H9 (cell line): ENCODE results near the gene GAK. TPM values are rescaled to one million over a fixed set of nuclear protein-coding genes. Genes with fewer than 3 reads are reported as not detected.

Source experiments
- DNase-seq: peaks from one replicate; pipeline ENCODE4 v3.0.0-alpha.2; 2017
- H2AFZ ChIP-seq: one replicate; pipeline ENCODE4 v1.6.1; 2013; ENCODE audit warnings: mild to moderate bottlenecking, low read length, control low read depth, moderate library complexity
- H2AK5ac ChIP-seq: 2 replicates; pipeline ENCODE4 v1.6.1; 2013; ENCODE audit warnings: low read length, control low read depth, mixed read lengths; ENCODE audit not compliant: insufficient read length
- H2BK120ac ChIP-seq: one replicate; pipeline ENCODE4 v1.6.1; 2013; ENCODE audit warnings: low read depth, mild to moderate bottlenecking, low read length, control low read depth, inconsistent platforms; ENCODE audit not compliant: poor library complexity, severe bottlenecking
- H2BK12ac ChIP-seq: 2 replicates; pipeline ENCODE4 v1.6.1; 2013; ENCODE audit warnings: low read length, control low read depth, mixed read lengths, low read depth; ENCODE audit not compliant: insufficient read length
- H2BK15ac ChIP-seq: 2 replicates; pipeline ENCODE4 v1.6.1; 2013; ENCODE audit warnings: low read depth, low read length, control low read depth
- H2BK20ac ChIP-seq: one replicate; pipeline ENCODE4 v1.6.1; 2013; ENCODE audit warnings: low read depth, mild to moderate bottlenecking, low read length, control low read depth, inconsistent platforms; ENCODE audit not compliant: poor library complexity, severe bottlenecking
- H2BK5ac ChIP-seq: 2 replicates; pipeline ENCODE4 v1.6.1; 2013; ENCODE audit warnings: low read length, control low read depth, mixed read lengths; ENCODE audit not compliant: insufficient read length
- H3K14ac ChIP-seq: 2 replicates; pipeline ENCODE4 v1.6.1; 2013; ENCODE audit warnings: low read length, control low read depth; ENCODE audit not compliant: insufficient read depth
- H3K18ac ChIP-seq: 2 replicates; pipeline ENCODE4 v1.6.1; 2013; ENCODE audit warnings: low read depth, mild to moderate bottlenecking, mixed read lengths, low read length, control low read depth; ENCODE audit not compliant: insufficient read length
- H3K23ac ChIP-seq: 2 replicates; pipeline ENCODE4 v1.6.1; 2013; ENCODE audit warnings: low read length, control low read depth, mixed read lengths, low read depth; ENCODE audit not compliant: insufficient read length
- H3K23me2 ChIP-seq: 2 replicates; pipeline ENCODE4 v1.6.1; 2013; ENCODE audit warnings: low read depth, mild to moderate bottlenecking, mixed read lengths, low read length, control low read depth; ENCODE audit not compliant: insufficient read length, poor library complexity, severe bottlenecking
- H3K27ac ChIP-seq: 2 replicates; pipeline ENCODE4 v1.5.1; 2013; ENCODE audit warnings: low read length, control low read depth, mixed read lengths, low read depth; ENCODE audit not compliant: insufficient read length
- H3K27me3 ChIP-seq: 2 replicates; pipeline ENCODE4 v1.6.1; 2013; ENCODE audit warnings: low read length, control low read depth, inconsistent platforms; ENCODE audit not compliant: insufficient read depth
- H3K4ac ChIP-seq: 2 replicates; pipeline ENCODE4 v1.6.1; 2013; ENCODE audit warnings: low read depth, mild to moderate bottlenecking, control low read depth, inconsistent platforms, low read length, moderate library complexity
- H3K4me1 ChIP-seq: 2 replicates; pipeline ENCODE4 v1.6.1; 2013; ENCODE audit warnings: low read length, control low read depth, inconsistent platforms; ENCODE audit not compliant: insufficient read depth
- H3K4me2 ChIP-seq: 2 replicates; pipeline ENCODE4 v1.6.1; 2013; ENCODE audit warnings: low read length, control low read depth, mixed read lengths; ENCODE audit not compliant: insufficient read length, insufficient read depth
- H3K56ac ChIP-seq: 2 replicates; pipeline ENCODE4 v1.6.1; 2013; ENCODE audit warnings: low read depth, mild to moderate bottlenecking, mixed read lengths, low read length, control low read depth; ENCODE audit not compliant: insufficient read length
- H3K79me1 ChIP-seq: 2 replicates; pipeline ENCODE4 v1.6.1; 2013; ENCODE audit warnings: low read depth, mild to moderate bottlenecking, moderate library complexity, low read length, control low read depth, inconsistent platforms; ENCODE audit not compliant: insufficient read depth, poor library complexity, severe bottlenecking
- H3K79me2 ChIP-seq: 2 replicates; pipeline ENCODE4 v1.6.1; 2013; ENCODE audit warnings: low read length, control low read depth, inconsistent platforms; ENCODE audit not compliant: insufficient read depth
- H3K9ac ChIP-seq: 2 replicates; pipeline ENCODE4 v1.6.1; 2013; ENCODE audit warnings: low read length, control low read depth, mixed read lengths; ENCODE audit not compliant: insufficient read length; ENCODE audit errors: extremely low read depth
- H3K9me3 ChIP-seq: one replicate; pipeline ENCODE4 v1.6.1; 2013; ENCODE audit warnings: low read depth, low read length, inconsistent platforms; ENCODE audit not compliant: control insufficient read depth
- H3T11ph ChIP-seq: one replicate; pipeline ENCODE4 v1.6.1; 2013; ENCODE audit warnings: mild to moderate bottlenecking, low read length, control low read depth, inconsistent platforms
- H4K20me1 ChIP-seq: one replicate; pipeline ENCODE4 v1.6.1; 2013; ENCODE audit not compliant: control insufficient read depth, insufficient read length, insufficient read depth
- H4K5ac ChIP-seq: 2 replicates; pipeline ENCODE4 v1.6.1; 2013; ENCODE audit warnings: low read depth, mild to moderate bottlenecking, mixed read lengths, low read length, control low read depth; ENCODE audit not compliant: insufficient read length
- H4K8ac ChIP-seq: replicated peaks from 2 replicates; pipeline ENCODE4 v1.6.1; 2013; ENCODE audit warnings: low read length, control low read depth, mixed read lengths, low read depth; ENCODE audit not compliant: insufficient read length
- H4K91ac ChIP-seq: 2 replicates; pipeline ENCODE4 v1.6.1; 2013; ENCODE audit warnings: low read depth, mild to moderate bottlenecking, moderate library complexity, mixed read lengths, low read length, control low read depth; ENCODE audit not compliant: insufficient read length
- H3K27ac Mint-ChIP-seq, 3 experiments: 2 replicates in 2 of 3; 3 replicates in 1 of 3; pipeline ENCODE4 v1.8.0; 2020 to 2021; ENCODE audit warnings: mixed read lengths in 3 of 3, mild to moderate bottlenecking in 1 of 3, moderate library complexity in 1 of 3
- H3K27me3 Mint-ChIP-seq: 2 replicates; pipeline ENCODE4 v1.8.0; 2021; ENCODE audit warnings: low read depth, mild to moderate bottlenecking, moderate library complexity, mixed read lengths
- H3K36me3 Mint-ChIP-seq, 3 experiments: 2 replicates in 2 of 3; 3 replicates in 1 of 3; pipeline ENCODE4 v1.8.0; 2020 to 2021; ENCODE audit warnings: low read depth in 3 of 3, mixed read lengths in 3 of 3; ENCODE audit not compliant: insufficient read depth in 1 of 3
- H3K4me1 Mint-ChIP-seq, 2 experiments: 2 replicates each; pipeline ENCODE4 v1.8.0; 2020; ENCODE audit warnings: mixed read lengths in 2 of 2
- H3K4me3 Mint-ChIP-seq, 2 experiments: 2 replicates in 1 of 2; 3 replicates in 1 of 2; pipeline ENCODE4 v1.8.0; 2020 to 2021; ENCODE audit warnings: mild to moderate bottlenecking in 2 of 2, mixed read lengths in 2 of 2, moderate library complexity in 1 of 2
- H3K9me3 Mint-ChIP-seq, 2 experiments: 2 replicates in 1 of 2; 3 replicates in 1 of 2; pipeline ENCODE4 v1.8.0; 2020; ENCODE audit warnings: mild to moderate bottlenecking in 2 of 2, mixed read lengths in 2 of 2, moderate library complexity in 1 of 2
- WGBS: extraction: QIAGEN DNeasy Blood & Tissue Kit; methylation state at CpG from one replicate; pipeline ENCODE4 v1.1.7; 2013; ENCODE audit warnings: missing lambda C conversion rate, low lambda C conversion rate, mixed read lengths; ENCODE audit not compliant: insufficient read length; ENCODE audit errors: extremely low coverage; 5-methylcytosine and 5-hydroxymethylcytosine counted together
- total RNA-seq: library from RNA; stranded (reverse); gene quantifications from 2 replicates; pipeline ENCODE4 v1.2.1, GENCODE V29; 2021
- TF ChIP-seq, protein P1 (sequence below): fragments of 200-600 bp; sonication (generic); conservative IDR thresholded peaks from 3 replicates; pipeline ENCODE4 v1.8.0; 2021; ENCODE audit warnings: antibody characterized with exemption, mild to moderate bottlenecking

The GAK gene
- total RNA-seq, 1 experiment from 2014 or later = 80.7 TPM

- H3K18ac ChIP-seq = no peak overlapping the region
- Mint-ChIP-seq H3K27me3 (peaks cover 92% of the 10 kb centered on the region), H3K4me1 (peaks cover 2 to 3% of the 10 kb centered on the region in 2 experiments; a peak in 2 of 4 replicates), H3K4me3 (no peak overlapping the region; a peak in 1 of 5 replicates), H3K9me3 (no peaks in the 10 kb centered on the region), H3K36me3 (no peaks in the 10 kb centered on the region), H3K27ac (no peak overlapping the region)
- no peaks in the 10 kb centered on the region for H3K4me1 ChIP-seq
- H3K14ac ChIP-seq = no peak overlapping the region
- no peak overlapping the region for H2BK15ac ChIP-seq
- no peak overlapping the region for H3K9ac ChIP-seq
- no peak overlapping the region for H3K56ac ChIP-seq
- no CpG with 5 or more reads among the region's 24 CpGs for WGBS
- no peak overlapping the region for H3K27ac ChIP-seq
- no peak overlapping the region for H2AFZ ChIP-seq
- H3K23ac ChIP-seq = no peak overlapping the region
- H4K8ac ChIP-seq = no peak overlapping the region
- H4K5ac ChIP-seq = no peak overlapping the region
- H2BK12ac ChIP-seq = no peak overlapping the region
- no peaks in the 10 kb centered on the region for H4K20me1 ChIP-seq
- no peaks in the 10 kb centered on the region for H3K23me2 ChIP-seq
- H2AK5ac ChIP-seq = no peak overlapping the region
- no peak overlapping the region for H2BK20ac ChIP-seq
- H3K27me3 ChIP-seq = peaks cover 31% of the 10 kb centered on the region; the same call in 1 of the 2 replicates
- no peaks in the 10 kb centered on the region for H3K79me1 ChIP-seq
- H3T11ph ChIP-seq = no peak overlapping the region
- TF ChIP-seq, protein P1, sequence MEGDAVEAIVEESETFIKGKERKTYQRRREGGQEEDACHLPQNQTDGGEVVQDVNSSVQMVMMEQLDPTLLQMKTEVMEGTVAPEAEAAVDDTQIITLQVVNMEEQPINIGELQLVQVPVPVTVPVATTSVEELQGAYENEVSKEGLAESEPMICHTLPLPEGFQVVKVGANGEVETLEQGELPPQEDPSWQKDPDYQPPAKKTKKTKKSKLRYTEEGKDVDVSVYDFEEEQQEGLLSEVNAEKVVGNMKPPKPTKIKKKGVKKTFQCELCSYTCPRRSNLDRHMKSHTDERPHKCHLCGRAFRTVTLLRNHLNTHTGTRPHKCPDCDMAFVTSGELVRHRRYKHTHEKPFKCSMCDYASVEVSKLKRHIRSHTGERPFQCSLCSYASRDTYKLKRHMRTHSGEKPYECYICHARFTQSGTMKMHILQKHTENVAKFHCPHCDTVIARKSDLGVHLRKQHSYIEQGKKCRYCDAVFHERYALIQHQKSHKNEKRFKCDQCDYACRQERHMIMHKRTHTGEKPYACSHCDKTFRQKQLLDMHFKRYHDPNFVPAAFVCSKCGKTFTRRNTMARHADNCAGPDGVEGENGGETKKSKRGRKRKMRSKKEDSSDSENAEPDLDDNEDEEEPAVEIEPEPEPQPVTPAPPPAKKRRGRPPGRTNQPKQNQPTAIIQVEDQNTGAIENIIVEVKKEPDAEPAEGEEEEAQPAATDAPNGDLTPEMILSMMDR = no peak
- H3K4me2 ChIP-seq = no peak overlapping the region
- H2BK120ac ChIP-seq = no peak overlapping the region
- no peaks in the 10 kb centered on the region for H3K9me3 ChIP-seq
- H3K79me2 ChIP-seq = no peaks in the 10 kb centered on the region
- no peak overlapping the region for H4K91ac ChIP-seq
- no peak overlapping the region for H3K4ac ChIP-seq
- H2BK5ac ChIP-seq = no peak overlapping the region
- DNase-seq = no peak
Observed at GRCh38 chr4:822361-823175, 109.5 kb downstream of the GAK start.
